Stimulated activated CD4-positive, alpha-beta T cell treated with anti-CD3 and anti-CD28 coated beads, Interleukin-4, amount 100 ng/mL, for 24 hours (primary cell): ENCODE results near the gene EMD.

Experiments used
- DNase-seq: peaks from one replicate; pipeline ENCODE4 v3.0.0-alpha.2; 2020

The EMD gene

GRCh38 chrX:154355776-154356140 is 23.3 kb upstream of the EMD start:
- DNase-seq: no peak

- no peak for DNase-seq
These were observed 22.5 kb upstream of the EMD start for GRCh38 chrX:154356596-154356995.

DNA sequence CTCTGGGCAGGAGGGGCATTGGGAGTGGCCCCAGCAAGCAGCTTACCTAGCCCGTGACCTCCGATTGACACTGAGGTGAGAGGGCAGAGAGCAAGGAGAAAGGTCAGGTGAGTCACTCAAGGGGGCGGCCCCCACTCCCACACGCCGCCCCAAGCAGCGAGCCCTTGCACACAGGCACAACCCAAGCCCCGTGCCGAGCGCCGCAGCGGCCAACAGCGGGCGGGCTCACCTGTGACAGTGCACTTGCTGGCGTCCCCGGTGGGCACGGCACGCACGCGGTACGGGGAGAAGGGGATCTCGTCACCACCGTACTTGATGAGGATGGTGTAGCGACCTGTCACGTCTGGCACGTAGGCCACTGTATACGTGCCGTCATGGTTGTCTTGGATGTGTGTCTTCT is 21.9 kb upstream of the EMD start:
- no peak for DNase-seq

DNA sequence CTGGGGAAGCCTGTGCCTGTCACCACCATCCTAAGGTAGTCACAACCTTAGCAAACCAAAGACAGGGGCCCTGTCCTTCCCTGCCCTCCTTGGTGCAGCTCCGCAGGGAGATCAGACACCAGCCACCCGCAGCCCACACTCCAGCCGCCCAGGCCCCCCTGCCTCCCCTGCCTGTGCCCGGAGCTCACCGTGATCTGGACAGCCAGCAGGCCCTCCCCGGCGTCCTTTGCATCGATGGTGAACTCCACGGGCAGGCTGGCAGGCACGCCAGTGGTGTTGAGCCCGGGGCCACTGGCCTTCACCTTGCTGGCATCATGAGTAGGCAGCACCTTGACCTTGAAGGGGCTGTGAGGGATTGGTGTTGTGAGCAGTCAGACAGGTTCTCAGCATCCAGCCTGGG is 21.1 kb upstream of the EMD start:
- DNase-seq: no peak

DNA sequence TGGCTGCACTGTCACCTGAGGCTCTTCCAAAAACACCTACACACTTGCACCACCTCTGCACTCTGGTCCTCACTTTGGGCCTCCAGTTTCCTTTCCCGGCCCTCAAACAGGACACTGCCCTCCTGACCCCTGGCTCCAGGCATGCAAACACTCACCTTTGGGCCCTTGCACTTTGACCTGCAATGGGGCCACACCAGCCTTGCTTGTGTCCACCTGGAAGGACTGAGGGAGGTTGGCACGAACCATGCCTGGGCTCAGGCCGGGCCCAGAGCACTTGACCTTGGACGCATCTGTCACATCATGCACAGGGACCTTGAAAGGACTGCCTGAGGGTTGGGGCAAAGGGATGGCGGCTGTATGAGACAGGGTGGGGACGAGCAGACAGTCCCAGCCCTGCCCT is 20.3 kb upstream of the EMD start:
- no peak for DNase-seq

DNA sequence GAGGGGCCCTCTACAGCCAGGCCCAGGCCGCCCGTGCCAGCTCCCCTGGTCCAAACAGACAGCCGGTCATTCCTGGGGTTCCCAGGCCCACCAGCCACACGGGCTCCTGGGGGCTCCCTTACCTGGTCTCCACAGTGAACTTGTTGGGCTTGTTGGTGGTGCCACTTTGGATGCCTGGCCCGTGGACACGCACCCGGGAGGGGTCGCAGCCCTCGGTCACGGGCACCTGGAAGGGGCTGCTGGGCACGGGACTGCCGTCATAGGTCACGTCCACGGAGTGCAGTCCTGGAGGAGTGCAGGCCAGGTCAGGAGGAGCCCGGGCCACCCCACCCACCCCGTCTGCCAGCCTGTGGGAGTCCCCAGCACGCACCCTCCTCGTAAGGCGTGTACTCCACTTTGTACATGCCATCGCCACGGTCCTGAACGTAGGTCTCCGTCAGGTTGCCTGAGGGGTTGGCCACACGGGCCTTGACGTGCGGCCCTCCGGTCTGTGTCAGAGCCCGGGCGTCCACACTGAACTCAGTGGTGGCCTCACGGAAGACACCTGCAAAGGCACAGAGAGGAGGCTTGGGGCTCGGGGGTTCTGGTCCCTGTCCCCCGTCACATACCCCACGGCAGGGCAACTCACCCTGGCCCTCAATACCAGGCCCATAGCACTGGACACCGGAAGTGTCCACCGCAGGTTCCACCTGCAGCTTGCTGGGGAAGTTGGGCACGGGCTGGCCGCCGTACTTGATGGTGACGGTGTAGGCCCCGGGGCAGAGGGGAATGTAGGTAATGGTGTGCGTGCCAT is 19.5 kb upstream of the EMD start:
- no peak for DNase-seq

GRCh38 chrX:154360155-154360713 is 18.9 kb upstream of the EMD start:
- DNase-seq: no peak

- DNase-seq: no peak
These were observed 16.9 kb upstream of the EMD start for GRCh38 chrX:154362085-154362742.

GRCh38 chrX:154363706-154364439 is 15.2 kb upstream of the EMD start:
- no peak for DNase-seq

DNA sequence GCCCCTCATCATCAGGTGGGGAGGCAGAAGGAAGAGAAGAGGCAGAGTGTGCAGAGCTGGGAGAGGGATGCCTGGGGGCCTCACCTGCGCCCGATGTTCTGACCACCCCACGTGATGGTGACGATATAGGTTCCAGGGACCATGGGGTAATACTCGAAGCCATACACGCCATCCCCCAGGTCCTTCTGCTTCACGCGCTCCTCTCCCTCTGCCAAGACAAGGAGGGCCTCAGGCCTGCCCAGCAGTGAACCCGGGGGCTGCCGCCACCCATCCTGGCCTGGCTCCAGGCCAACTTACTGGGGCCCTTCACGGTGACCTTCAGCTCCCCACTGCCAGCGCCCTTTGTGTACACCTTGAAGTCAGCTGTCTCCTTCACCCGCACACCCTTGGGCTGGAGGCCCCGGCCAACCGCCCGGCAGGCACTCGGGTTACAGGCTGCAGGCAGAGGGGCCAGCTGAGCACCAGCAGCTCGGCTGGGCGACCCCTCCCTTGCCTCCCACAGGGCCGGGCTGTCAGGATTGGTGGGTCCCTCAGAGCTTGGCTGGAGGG is 14.0 kb upstream of the EMD start:
- DNase-seq: no peak

DNA sequence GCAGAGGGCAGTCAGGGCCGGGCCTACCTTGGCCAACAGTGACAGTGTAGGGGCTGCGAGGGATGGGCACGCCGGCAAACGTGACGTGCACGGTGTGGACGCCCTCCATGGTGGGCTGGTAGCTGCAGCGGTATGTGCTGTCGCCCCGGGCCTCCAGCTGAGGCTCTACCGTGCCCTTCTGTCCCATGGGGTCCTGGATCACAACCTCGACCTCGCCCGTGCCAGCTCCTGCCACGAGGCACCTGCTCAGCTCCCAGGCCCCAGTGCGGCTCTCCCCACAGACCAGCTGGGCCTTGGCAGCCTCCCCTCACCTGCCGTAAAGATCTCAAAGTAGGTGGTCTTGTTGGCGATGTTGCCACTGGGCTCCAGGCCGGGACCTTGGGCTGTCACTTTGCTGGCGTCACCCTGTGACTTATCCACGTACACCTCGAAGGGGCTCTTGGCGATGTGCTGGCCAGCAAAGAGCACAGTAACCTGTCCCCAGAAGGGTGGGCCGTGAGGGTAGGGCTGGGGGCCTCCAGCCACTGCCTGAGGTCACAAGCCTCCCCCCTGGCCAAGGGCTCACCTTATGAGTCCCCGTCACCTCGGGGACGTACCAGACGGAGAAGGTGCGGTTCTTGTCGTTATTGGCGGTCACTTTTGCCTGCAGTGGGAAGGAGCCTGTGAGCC is 13.0 kb upstream of the EMD start:
- no peak for DNase-seq

DNA sequence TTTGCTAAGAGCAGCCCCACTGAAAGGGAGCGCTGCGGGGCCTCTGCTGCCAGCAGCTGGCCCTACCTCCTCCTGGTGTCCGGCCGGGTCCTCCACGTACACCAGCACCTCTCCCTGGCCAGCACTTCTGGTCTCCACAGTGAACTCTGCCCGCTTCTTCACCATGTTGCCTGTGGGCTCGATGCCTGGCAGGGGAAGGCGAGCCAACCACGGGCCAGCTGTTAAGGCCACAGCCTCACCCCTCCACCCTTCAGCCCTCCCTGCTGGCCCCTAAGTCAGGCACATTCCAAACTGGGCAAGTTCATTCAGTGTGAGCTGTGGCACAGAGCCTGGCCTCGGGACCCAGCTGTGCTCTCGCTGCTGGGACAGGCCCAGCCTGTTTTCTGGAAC is 12.4 kb upstream of the EMD start:
- DNase-seq: no peak

GRCh38 chrX:154367474-154368308 is 11.4 kb upstream of the EMD start:
- DNase-seq: no peak

GRCh38 chrX:154368630-154369448 is 10.3 kb upstream of the EMD start:
- DNase-seq: peak; percentile 92

DNA sequence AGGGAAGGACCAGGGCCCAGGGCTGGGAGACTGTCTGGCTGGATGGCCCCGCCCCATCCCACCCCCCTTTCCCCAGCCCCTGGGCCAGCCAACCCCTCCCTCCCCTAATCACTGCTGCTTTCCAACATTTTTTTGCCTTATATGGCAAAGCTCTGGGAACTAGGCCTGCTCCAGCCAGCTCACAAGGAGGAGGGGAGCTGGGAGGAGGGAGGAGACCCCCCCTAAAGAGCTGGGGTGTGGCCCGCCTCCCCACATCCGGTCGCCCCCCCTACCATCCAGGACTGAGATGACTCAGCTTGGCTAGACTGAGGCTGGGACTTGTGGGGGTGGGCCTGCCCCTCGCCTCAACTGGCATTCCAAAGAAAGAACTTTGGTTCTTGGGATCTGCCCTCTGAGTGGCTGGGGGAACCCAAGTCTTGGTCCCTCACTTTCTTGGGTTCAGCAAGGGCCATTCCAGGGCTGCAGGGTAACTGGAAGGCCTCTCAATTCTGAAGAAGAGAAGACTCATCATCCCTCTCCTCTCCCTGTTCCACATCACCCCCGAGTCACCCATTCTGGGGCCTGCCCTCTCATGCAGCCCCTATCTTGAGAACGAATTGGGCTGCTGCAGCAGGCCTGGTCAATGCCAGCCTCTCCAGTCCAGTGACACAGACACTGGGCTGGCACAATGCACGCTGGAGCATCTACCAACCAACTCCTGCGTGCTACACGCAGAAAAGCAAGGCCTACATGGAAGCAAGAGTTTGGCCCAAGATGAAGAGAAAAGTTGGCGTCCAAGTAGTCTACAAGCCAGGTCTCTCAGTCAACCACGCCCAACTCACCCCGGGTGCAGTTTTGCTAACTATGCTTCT is 9.4 kb upstream of the EMD start:
- DNase-seq: peak; percentile 66

DNA sequence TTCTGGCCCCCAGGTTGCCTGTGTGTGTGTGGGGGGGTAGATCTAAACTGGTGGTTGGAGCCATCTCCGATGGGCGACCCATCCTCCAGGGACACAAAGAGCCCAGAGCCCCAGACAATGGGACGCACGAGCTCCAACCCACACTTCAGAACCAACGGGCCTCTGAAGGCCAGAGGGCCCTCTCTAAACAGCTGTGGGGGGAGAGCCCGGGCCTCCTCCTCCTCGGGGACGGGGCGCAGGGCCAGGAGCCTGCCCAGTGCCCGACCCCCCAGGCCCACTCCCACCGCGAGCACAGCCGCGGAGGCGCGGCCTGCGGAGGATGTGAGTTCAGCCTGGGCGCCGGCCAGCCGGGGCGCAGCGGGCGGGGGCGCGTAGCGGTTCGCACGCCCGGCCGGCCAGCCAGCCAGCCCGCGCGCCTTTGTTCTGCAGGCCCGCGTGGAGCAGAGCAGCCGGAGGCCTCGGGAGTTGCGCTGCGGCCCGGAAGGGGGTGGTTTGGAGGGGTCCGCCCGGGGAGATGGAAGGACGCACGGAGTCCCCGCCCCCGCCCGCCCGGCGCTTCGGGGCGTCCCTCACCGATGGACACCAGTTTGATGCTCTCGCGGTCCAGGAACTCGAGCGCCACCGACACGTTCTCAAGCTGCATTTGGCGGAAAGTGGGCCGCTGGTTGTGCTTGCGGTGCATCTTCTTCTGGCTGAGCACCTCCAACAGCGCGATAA is 8.6 kb upstream of the EMD start:
- DNase-seq: no peak

DNA sequence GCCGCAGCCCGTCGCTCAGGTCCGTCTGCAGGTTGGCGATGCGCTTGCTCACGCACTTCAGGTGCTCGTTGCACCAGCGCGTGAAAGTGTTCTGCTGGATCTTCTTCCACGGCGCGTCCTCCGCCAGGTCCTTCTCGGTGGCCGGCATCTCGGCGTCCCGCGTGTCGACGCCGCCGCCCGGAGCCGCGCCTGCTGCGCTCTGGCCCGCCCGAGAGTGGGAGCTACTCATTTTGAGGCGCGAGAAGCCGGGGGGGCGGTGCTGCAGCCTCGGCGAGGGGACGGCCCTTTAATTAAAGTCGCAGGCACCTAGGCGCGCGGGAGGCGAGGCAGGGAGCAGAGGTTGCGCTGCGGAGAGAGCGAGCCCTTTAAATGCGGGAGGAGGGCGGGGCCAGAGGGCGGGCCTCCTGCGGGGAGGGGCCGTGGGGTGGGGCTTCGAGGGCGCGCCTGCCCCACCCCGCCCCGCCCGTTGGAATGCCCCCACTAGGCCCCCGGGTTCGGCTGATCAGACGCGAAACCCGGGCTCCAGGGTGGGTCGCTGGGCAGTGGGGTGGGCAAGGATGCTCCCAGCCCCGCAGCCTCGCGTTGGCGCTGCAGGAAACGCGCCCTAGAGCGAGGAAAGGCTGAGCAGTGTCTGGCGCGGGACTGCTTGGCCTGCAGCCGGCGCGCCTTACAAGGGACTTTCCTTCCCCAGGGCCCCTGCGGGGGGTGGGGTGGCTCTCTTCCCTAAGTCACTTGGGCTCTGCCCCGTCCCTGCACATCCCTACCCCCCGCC is 7.9 kb upstream of the EMD start:
- DNase-seq: peak; percentile 92

DNA sequence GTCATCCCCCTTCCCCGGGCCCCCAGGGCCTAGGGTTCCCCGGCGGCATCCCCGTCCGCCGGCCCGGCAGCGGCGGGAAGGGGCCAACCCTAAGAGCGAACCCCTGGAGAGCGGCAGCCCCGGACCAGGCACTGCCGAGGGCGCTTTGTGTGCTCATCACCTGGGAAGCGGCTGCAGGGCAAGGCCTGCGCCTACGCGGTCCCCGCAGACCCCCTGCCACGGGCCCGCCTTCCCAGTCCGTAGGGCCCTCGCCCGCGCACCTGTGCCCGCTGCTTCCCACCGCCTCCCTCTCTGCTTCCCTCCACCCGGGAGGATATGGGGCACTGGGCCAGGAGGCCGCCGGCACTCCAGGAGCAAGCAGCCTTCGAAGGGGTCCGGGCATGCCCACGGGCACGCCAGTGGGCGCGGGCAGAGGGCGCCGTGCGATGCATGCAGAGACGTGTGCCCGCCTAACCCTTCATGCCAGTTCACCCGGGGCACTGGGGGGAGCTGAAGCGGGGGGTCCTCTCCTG is 7.2 kb upstream of the EMD start:
- DNase-seq: no peak
